ENCODE data around the gene GSE1. TPM values are rescaled to one million over a fixed set of nuclear protein-coding genes. Genes with fewer than 3 reads are reported as not detected.

The GSE1 gene
- total RNA-seq, 1 experiment from 2014 or later: 124 TPM

GRCh38 chr16:85690469-85691064, 77.4 kb downstream of the GSE1 start:
- Mint-ChIP-seq H3K4me3 (no peak overlapping the region), H3K36me3 (peaks cover 9% of the 10 kb centered on the region; the same call in 1 of the 2 replicates)
- CTCF ChIA-PET: interaction anchor here (0.6 to 3.7 kb wide), 3 partner anchors 9 to 268 kb away, joined by 3 to 33 read pairs (median 14); no protein-coding TSS in a partner anchor

More at GRCh38 chr16:85690469-85691064, 77.4 kb downstream of the GSE1 start:
- Mint-ChIP-seq H3K27ac (no peak overlapping the region), H3K27me3 (ENCODE audit: low read depth) (peaks cover 17% of the 10 kb centered on the region; the same call in 1 of the 2 replicates), H3K9me3 (no peaks in the 10 kb centered on the region), H3K4me1 (peaks cover 10% of the 10 kb centered on the region)
- POLR2A ChIA-PET: no interaction called here
- ATAC-seq (no peak), DNase-seq (ENCODE audit: low spot score) (no peak)
- TF ChIP-seq ZNF263 (CRISPR knock-in tag; IDR thresholded peaks at IDR 0.05; ENCODE audit: low read depth) (no peak), FOXJ3 (CRISPR knock-in tag; IDR thresholded peaks at IDR 0.05; ENCODE audit: borderline replicate concordance) (no peak), JUN (CRISPR knock-in tag; IDR thresholded peaks at IDR 0.05) (no peak), MYBL2 (CRISPR knock-in tag; IDR thresholded peaks at IDR 0.05) (no peak), NFE2L1 (CRISPR knock-in tag; IDR thresholded peaks at IDR 0.05) (no peak), ATF1 (CRISPR knock-in tag; IDR thresholded peaks at IDR 0.05) (no peak), ZSCAN18 (CRISPR knock-in tag; IDR thresholded peaks at IDR 0.05) (no peak), ZNF317 (CRISPR knock-in tag; IDR thresholded peaks at IDR 0.05; ENCODE audit: borderline replicate concordance, low read depth) (no peak), ZBTB43 (CRISPR knock-in tag; IDR thresholded peaks at IDR 0.05) (no peak), ZNF138 (CRISPR knock-in tag; conservative IDR thresholded peaks at IDR 0.05) (no peak), NFYB (CRISPR knock-in tag; conservative IDR thresholded peaks at IDR 0.05; ENCODE audit: low read depth) (no peak), ERG (CRISPR knock-in tag; IDR thresholded peaks at IDR 0.05) (no peak), ZNF532 (CRISPR knock-in tag; IDR thresholded peaks at IDR 0.05; ENCODE audit: borderline replicate concordance) (no peak), USF2 (CRISPR knock-in tag; IDR thresholded peaks at IDR 0.05) (no peak), PREB (CRISPR knock-in tag; IDR thresholded peaks at IDR 0.05; ENCODE audit: borderline replicate concordance) (no peak), TEAD4 (CRISPR knock-in tag; IDR thresholded peaks at IDR 0.05) (no peak)
